ENCODE measurements around the gene TADA1. TPM values are rescaled to one million over a fixed set of nuclear protein-coding genes. Genes with fewer than 3 reads are reported as not detected.
"Not testable (repeated sequence)": the region's sequence is repeated elsewhere in the genome, so short reads cannot be mapped to it uniquely, and the experiment has no call there.

The TADA1 gene
- total RNA-seq, 4 donors from 2014 or later, result 7.3 to 11.5 (median 8.0) TPM

DNA sequence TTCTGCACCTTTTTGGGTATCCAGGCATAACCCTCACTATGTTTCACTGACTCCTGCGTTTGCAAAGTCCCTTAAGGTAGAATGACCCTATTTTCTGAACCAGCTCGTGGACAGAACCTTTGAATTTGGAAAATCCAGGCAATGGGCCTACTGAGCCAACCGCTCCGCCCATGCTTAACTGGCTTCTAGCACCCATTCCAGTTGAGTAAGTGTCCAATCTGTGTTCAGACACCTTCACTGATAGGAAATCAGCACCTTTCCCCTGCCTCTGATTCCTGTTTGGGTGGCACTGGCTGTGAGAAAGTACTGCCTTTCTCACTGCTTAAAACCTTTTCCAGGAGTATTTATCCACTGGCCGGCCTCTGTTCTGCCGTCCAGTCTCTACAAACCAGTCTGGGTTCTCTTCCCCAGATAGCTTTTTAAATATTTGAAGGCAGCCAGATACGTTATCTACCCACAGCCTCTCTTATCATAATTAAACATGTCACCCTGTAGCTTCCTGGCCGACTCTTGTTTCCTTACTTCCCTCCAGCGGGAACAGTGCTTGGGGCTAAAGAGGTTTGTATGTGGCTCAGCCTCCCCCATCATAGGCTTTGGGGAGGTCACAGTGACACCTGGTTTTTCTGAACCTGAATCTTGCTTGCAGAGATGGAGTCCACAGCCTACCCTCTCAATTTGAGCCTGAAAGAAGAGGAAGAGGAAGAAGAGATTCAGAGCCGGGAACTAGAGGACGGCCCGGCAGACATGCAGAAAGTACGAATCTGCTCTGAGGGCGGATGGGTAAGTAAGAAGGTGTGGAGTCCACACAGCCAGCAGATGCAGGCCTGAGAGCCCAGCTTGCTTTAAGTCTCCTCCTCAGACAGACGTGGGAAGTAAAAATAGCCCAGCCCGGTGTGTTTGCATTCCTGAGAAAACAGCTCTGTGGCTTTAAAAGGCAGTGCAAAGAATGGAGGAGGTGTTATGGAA, 35.5 kb downstream of the TADA1 start:
- intact Hi-C loops (cut with DNase I), result no loop called here
- peak overlapping the region; percentile 77 to 94 (median 90) for H3K27ac ChIP-seq (replicated peaks in 1 of 4)

GRCh38 chr1:166839600-166840308, 36.3 kb downstream of the TADA1 start:
- Histone ChIP-seq H3K27ac (replicated peaks in 1 of 4) (peak overlapping the region; percentile 77 to 94 (median 90)), H3K36me3 (peaks cover 7 to 38% (median 32%) of the 10 kb centered on the region in 4 donors), H3K4me3 (peak overlapping the region; percentile 76 to 88 (median 78)), H3K9me3 (no peaks in the 10 kb centered on the region), H3K4me1 (peaks cover 55 to 62% (median 59%) of the 10 kb centered on the region in 4 donors), H3K27me3 (no peaks in the 10 kb centered on the region)
- intact Hi-C loops (cut with DNase I), result no loop called here
- 1% methylated on average over 45 of the region's 82 CpGs for WGBS
- no peak for DNase-seq (ENCODE audit: extremely low spot score)
- peak in 1 of 2 donors; percentile 9 for TF ChIP-seq POLR2AphosphoS5 (IDR thresholded peaks at IDR 0.05)
- TF ChIP-seq EP300 (IDR thresholded peaks at IDR 0.05), result no peak
- peak in 1 of 3 experiments; percentile 22 for TF ChIP-seq CTCF (IDR thresholded peaks at IDR 0.05)
- no peak for TF ChIP-seq POLR2A (IDR thresholded peaks at IDR 0.05; ENCODE audit: low read depth)

More for the DNA sequence above, 35.5 kb downstream of the TADA1 start:
- TF ChIP-seq EP300 (IDR thresholded peaks at IDR 0.05), result no peak
- peak; percentile 27 to 62 for TF ChIP-seq POLR2AphosphoS5 (IDR thresholded peaks at IDR 0.05)
- Histone ChIP-seq H3K27me3 (no peaks in the 10 kb centered on the region), H3K4me3 (peak overlapping the region; percentile 76 to 88 (median 78)), H3K36me3 (peaks cover 7 to 46% (median 37%) of the 10 kb centered on the region in 4 donors), H3K4me1 (peaks cover 64 to 69% (median 67%) of the 10 kb centered on the region in 4 donors), H3K9me3 (no peaks in the 10 kb centered on the region)
- WGBS, result 35% methylated on average over 16 of the region's 16 CpGs
- no peak for DNase-seq (ENCODE audit: extremely low spot score)

- Histone ChIP-seq H3K4me1 (peaks cover 48 to 54% (median 51%) of the 10 kb centered on the region in 4 donors), H3K36me3 (peaks cover 7 to 30% (median 28%) of the 10 kb centered on the region in 4 donors), H3K27ac (replicated peaks in 1 of 4) (peak within 1 kb of the TSS; percentile 77 to 94 (median 90)), H3K9me3 (no peaks in the 10 kb centered on the region), H3K27me3 (no peaks in the 10 kb centered on the region), H3K4me3 (peak within 1 kb of the TSS; percentile 76 to 88 (median 78))
- TF ChIP-seq POLR2AphosphoS5 (IDR thresholded peaks at IDR 0.05), result peak; percentile 91 to 93
- no peak for TF ChIP-seq EP300 (IDR thresholded peaks at IDR 0.05)
- TF ChIP-seq CTCF (IDR thresholded peaks at IDR 0.05), result peak in 2 of 3 experiments; percentile 6 to 14
- peak; percentile 64 for TF ChIP-seq POLR2A (IDR thresholded peaks at IDR 0.05; ENCODE audit: low read depth)
- intact Hi-C loops (cut with DNase I), result no loop called here
- peak; percentile 96 for DNase-seq (ENCODE audit: extremely low spot score)
- 3% methylated on average over 20 of the region's 63 CpGs for WGBS
These were observed 37.1 kb downstream of the TADA1 start, which contains the start of gene POGK for GRCh38 chr1:166838766-166839599. POGK (plus strand) TSS chr1:166839475; CDS start chr1:166840957, 1,482 bp downstream.

DNA sequence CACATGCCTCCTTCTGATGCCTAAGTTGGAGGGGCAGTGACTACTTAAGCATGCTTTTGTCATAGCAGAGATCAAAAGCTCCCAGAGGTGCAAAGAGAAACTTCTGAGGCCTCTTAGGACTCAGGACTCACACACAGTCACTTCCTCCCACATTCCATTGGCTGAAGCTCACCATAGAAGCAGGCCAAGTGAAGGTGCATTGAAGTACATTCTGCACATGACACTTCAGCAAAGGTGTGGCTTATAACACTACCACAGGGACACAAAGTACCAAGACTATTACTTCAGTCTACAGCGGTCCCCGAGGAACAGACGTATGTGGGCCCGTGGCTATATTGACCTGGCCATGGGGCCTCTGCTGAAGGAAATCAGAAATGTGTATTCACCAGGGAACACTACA, 39.3 kb downstream of the TADA1 start:
- no peak for DNase-seq (ENCODE audit: extremely low spot score)
- WGBS, result 98% methylated on average over 4 of the region's 4 CpGs
- intact Hi-C loops (cut with DNase I), result no loop called here
- Histone ChIP-seq H3K9me3 (no peaks in the 10 kb centered on the region), H3K27me3 (no peaks in the 10 kb centered on the region), H3K4me1 (peaks cover 25 to 31% (median 29%) of the 10 kb centered on the region in 4 donors), H3K27ac (replicated peaks in 1 of 4) (no peak overlapping the region), H3K36me3 (peaks cover 4 to 9% (median 7%) of the 10 kb centered on the region in 4 donors), H3K4me3 (no peak overlapping the region)
- TF ChIP-seq EP300 (IDR thresholded peaks at IDR 0.05) (no peak), POLR2A (IDR thresholded peaks at IDR 0.05; ENCODE audit: low read depth) (no peak), POLR2AphosphoS5 (IDR thresholded peaks at IDR 0.05) (no peak), CTCF (IDR thresholded peaks at IDR 0.05) (no peak)

GRCh38 chr1:166829762-166830161, 46.3 kb downstream of the TADA1 start:
- H3K4me1 ChIP-seq; H3K27ac ChIP-seq (replicated peaks in 1 of 4); H3K27me3 ChIP-seq; intact Hi-C loops (cut with DNase I); DNase-seq (ENCODE audit: extremely low spot score); H3K36me3 ChIP-seq; H3K4me3 ChIP-seq: not testable (repeated sequence)
- H3K9me3 ChIP-seq, result peaks cover 0 to 24% (median 17%) of the 10 kb centered on the region in 4 donors
- 67% methylated on average over 1 of the region's 1 CpG for WGBS
